HEK293T (cell line): Measurements from ENCODE around the gene KCNC1.

ENCODE experiments used
- ARNT ChIP-seq: fragments of 450-650 bp; IDR thresholded peaks from 2 replicates; pipeline ENCODE4 v1.6.1; 2017; ENCODE audit warnings: mild to moderate bottlenecking
- BHLHE40 ChIP-seq: fragments of 450-650 bp; IDR thresholded peaks from 2 replicates; pipeline ENCODE4 v1.6.1; 2016; ENCODE audit warnings: mild to moderate bottlenecking, moderate library complexity, borderline replicate concordance
- ELF4 ChIP-seq: fragments of 450-650 bp; IDR thresholded peaks from 2 replicates; pipeline ENCODE4 v1.6.1; 2017; ENCODE audit warnings: antibody characterized with exemption
- FOXA1 ChIP-seq: fragments of 450-650 bp; IDR thresholded peaks from 2 replicates; pipeline ENCODE4 v1.6.1; 2016; ENCODE audit warnings: mild to moderate bottlenecking
- FOXM1 ChIP-seq: fragments of 450-650 bp; IDR thresholded peaks from 2 replicates; pipeline ENCODE4 v1.6.1; 2017; ENCODE audit warnings: mild to moderate bottlenecking, borderline replicate concordance
- TARDBP ChIP-seq: fragments of 450-650 bp; IDR thresholded peaks from 2 replicates; pipeline ENCODE4 v1.6.1; 2016

GRCh38 chr11:17702876-17703275, 31.7 kb upstream of the KCNC1 start:
- TF ChIP-seq ELF4 (no peak), FOXM1 (no peak), FOXA1 (no peak), ARNT (no peak), BHLHE40 (no peak), TARDBP (no peak)
